H9 (cell line): ENCODE data around the gene WDR44. TPM values are rescaled to one million over a fixed set of nuclear protein-coding genes. Genes with fewer than 3 reads are reported as not detected.
A peak's percentile ranks its signal among the peaks of the same experiment; 100 is the strongest.

Source experiments
- DNase-seq: peaks from one replicate; pipeline ENCODE4 v3.0.0-alpha.2; 2017
- H2AFZ ChIP-seq: one replicate; pipeline ENCODE4 v1.6.1; 2013; ENCODE audit warnings: mild to moderate bottlenecking, low read length, control low read depth, moderate library complexity
- H2AK5ac ChIP-seq: 2 replicates; pipeline ENCODE4 v1.6.1; 2013; ENCODE audit warnings: low read length, control low read depth, mixed read lengths; ENCODE audit not compliant: insufficient read length
- H2BK120ac ChIP-seq: one replicate; pipeline ENCODE4 v1.6.1; 2013; ENCODE audit warnings: low read depth, mild to moderate bottlenecking, low read length, control low read depth, inconsistent platforms; ENCODE audit not compliant: poor library complexity, severe bottlenecking
- H2BK12ac ChIP-seq: 2 replicates; pipeline ENCODE4 v1.6.1; 2013; ENCODE audit warnings: low read length, control low read depth, mixed read lengths, low read depth; ENCODE audit not compliant: insufficient read length
- H2BK15ac ChIP-seq: 2 replicates; pipeline ENCODE4 v1.6.1; 2013; ENCODE audit warnings: low read depth, low read length, control low read depth
- H2BK20ac ChIP-seq: one replicate; pipeline ENCODE4 v1.6.1; 2013; ENCODE audit warnings: low read depth, mild to moderate bottlenecking, low read length, control low read depth, inconsistent platforms; ENCODE audit not compliant: poor library complexity, severe bottlenecking
- H2BK5ac ChIP-seq: 2 replicates; pipeline ENCODE4 v1.6.1; 2013; ENCODE audit warnings: low read length, control low read depth, mixed read lengths; ENCODE audit not compliant: insufficient read length
- H3K14ac ChIP-seq: 2 replicates; pipeline ENCODE4 v1.6.1; 2013; ENCODE audit warnings: low read length, control low read depth; ENCODE audit not compliant: insufficient read depth
- H3K18ac ChIP-seq: 2 replicates; pipeline ENCODE4 v1.6.1; 2013; ENCODE audit warnings: low read depth, mild to moderate bottlenecking, mixed read lengths, low read length, control low read depth; ENCODE audit not compliant: insufficient read length
- H3K23ac ChIP-seq: 2 replicates; pipeline ENCODE4 v1.6.1; 2013; ENCODE audit warnings: low read length, control low read depth, mixed read lengths, low read depth; ENCODE audit not compliant: insufficient read length
- H3K23me2 ChIP-seq: 2 replicates; pipeline ENCODE4 v1.6.1; 2013; ENCODE audit warnings: low read depth, mild to moderate bottlenecking, mixed read lengths, low read length, control low read depth; ENCODE audit not compliant: insufficient read length, poor library complexity, severe bottlenecking
- H3K27ac ChIP-seq: 2 replicates; pipeline ENCODE4 v1.5.1; 2013; ENCODE audit warnings: low read length, control low read depth, mixed read lengths, low read depth; ENCODE audit not compliant: insufficient read length
- H3K27me3 ChIP-seq: 2 replicates; pipeline ENCODE4 v1.6.1; 2013; ENCODE audit warnings: low read length, control low read depth, inconsistent platforms; ENCODE audit not compliant: insufficient read depth
- H3K4ac ChIP-seq: 2 replicates; pipeline ENCODE4 v1.6.1; 2013; ENCODE audit warnings: low read depth, mild to moderate bottlenecking, control low read depth, inconsistent platforms, low read length, moderate library complexity
- H3K4me1 ChIP-seq: 2 replicates; pipeline ENCODE4 v1.6.1; 2013; ENCODE audit warnings: low read length, control low read depth, inconsistent platforms; ENCODE audit not compliant: insufficient read depth
- H3K4me2 ChIP-seq: 2 replicates; pipeline ENCODE4 v1.6.1; 2013; ENCODE audit warnings: low read length, control low read depth, mixed read lengths; ENCODE audit not compliant: insufficient read length, insufficient read depth
- H3K56ac ChIP-seq: 2 replicates; pipeline ENCODE4 v1.6.1; 2013; ENCODE audit warnings: low read depth, mild to moderate bottlenecking, mixed read lengths, low read length, control low read depth; ENCODE audit not compliant: insufficient read length
- H3K79me1 ChIP-seq: 2 replicates; pipeline ENCODE4 v1.6.1; 2013; ENCODE audit warnings: low read depth, mild to moderate bottlenecking, moderate library complexity, low read length, control low read depth, inconsistent platforms; ENCODE audit not compliant: insufficient read depth, poor library complexity, severe bottlenecking
- H3K79me2 ChIP-seq: 2 replicates; pipeline ENCODE4 v1.6.1; 2013; ENCODE audit warnings: low read length, control low read depth, inconsistent platforms; ENCODE audit not compliant: insufficient read depth
- H3K9ac ChIP-seq: 2 replicates; pipeline ENCODE4 v1.6.1; 2013; ENCODE audit warnings: low read length, control low read depth, mixed read lengths; ENCODE audit not compliant: insufficient read length; ENCODE audit errors: extremely low read depth
- H3K9me3 ChIP-seq: one replicate; pipeline ENCODE4 v1.6.1; 2013; ENCODE audit warnings: low read depth, low read length, inconsistent platforms; ENCODE audit not compliant: control insufficient read depth
- H3T11ph ChIP-seq: one replicate; pipeline ENCODE4 v1.6.1; 2013; ENCODE audit warnings: mild to moderate bottlenecking, low read length, control low read depth, inconsistent platforms
- H4K20me1 ChIP-seq: one replicate; pipeline ENCODE4 v1.6.1; 2013; ENCODE audit not compliant: control insufficient read depth, insufficient read length, insufficient read depth
- H4K5ac ChIP-seq: 2 replicates; pipeline ENCODE4 v1.6.1; 2013; ENCODE audit warnings: low read depth, mild to moderate bottlenecking, mixed read lengths, low read length, control low read depth; ENCODE audit not compliant: insufficient read length
- H4K8ac ChIP-seq: replicated peaks from 2 replicates; pipeline ENCODE4 v1.6.1; 2013; ENCODE audit warnings: low read length, control low read depth, mixed read lengths, low read depth; ENCODE audit not compliant: insufficient read length
- H4K91ac ChIP-seq: 2 replicates; pipeline ENCODE4 v1.6.1; 2013; ENCODE audit warnings: low read depth, mild to moderate bottlenecking, moderate library complexity, mixed read lengths, low read length, control low read depth; ENCODE audit not compliant: insufficient read length
- H3K27ac Mint-ChIP-seq, 3 experiments: 2 replicates in 2 of 3; 3 replicates in 1 of 3; pipeline ENCODE4 v1.8.0; 2020 to 2021; ENCODE audit warnings: mixed read lengths in 3 of 3, mild to moderate bottlenecking in 1 of 3, moderate library complexity in 1 of 3
- H3K27me3 Mint-ChIP-seq: 2 replicates; pipeline ENCODE4 v1.8.0; 2021; ENCODE audit warnings: low read depth, mild to moderate bottlenecking, moderate library complexity, mixed read lengths
- H3K36me3 Mint-ChIP-seq, 3 experiments: 2 replicates in 2 of 3; 3 replicates in 1 of 3; pipeline ENCODE4 v1.8.0; 2020 to 2021; ENCODE audit warnings: low read depth in 3 of 3, mixed read lengths in 3 of 3; ENCODE audit not compliant: insufficient read depth in 1 of 3
- H3K4me1 Mint-ChIP-seq, 2 experiments: 2 replicates each; pipeline ENCODE4 v1.8.0; 2020; ENCODE audit warnings: mixed read lengths in 2 of 2
- H3K4me3 Mint-ChIP-seq, 2 experiments: 2 replicates in 1 of 2; 3 replicates in 1 of 2; pipeline ENCODE4 v1.8.0; 2020 to 2021; ENCODE audit warnings: mild to moderate bottlenecking in 2 of 2, mixed read lengths in 2 of 2, moderate library complexity in 1 of 2
- H3K9me3 Mint-ChIP-seq, 2 experiments: 2 replicates in 1 of 2; 3 replicates in 1 of 2; pipeline ENCODE4 v1.8.0; 2020; ENCODE audit warnings: mild to moderate bottlenecking in 2 of 2, mixed read lengths in 2 of 2, moderate library complexity in 1 of 2
- CTCF ChIP-seq: fragments of 200-600 bp; sonication (generic); conservative IDR thresholded peaks from 3 replicates; pipeline ENCODE4 v1.8.0; 2021; ENCODE audit warnings: antibody characterized with exemption, mild to moderate bottlenecking
- WGBS: extraction: QIAGEN DNeasy Blood & Tissue Kit; methylation state at CpG from one replicate; pipeline ENCODE4 v1.1.7; 2013; ENCODE audit warnings: missing lambda C conversion rate, low lambda C conversion rate, mixed read lengths; ENCODE audit not compliant: insufficient read length; ENCODE audit errors: extremely low coverage; 5-methylcytosine and 5-hydroxymethylcytosine counted together
- microRNA-seq: library from miRNA; unstranded; fragments of <30 nt; microRNA quantifications from one replicate; pipeline ENCODE4, GENCODE V29; 2020; ENCODE audit warnings: borderline microRNAs expressed
- total RNA-seq: library from RNA; stranded (reverse); gene quantifications from 2 replicates; pipeline ENCODE4 v1.2.1, GENCODE V29; 2021

WDR44 gene
- total RNA-seq, 1 experiment from 2014 or later: 29.6 TPM

- H4K8ac ChIP-seq: no peak overlapping the region
- no peak overlapping the region for H2BK15ac ChIP-seq
- H2BK20ac ChIP-seq: no peak overlapping the region
- no peak overlapping the region for H2BK5ac ChIP-seq
- H3K79me1 ChIP-seq: no peaks in the 10 kb centered on the region
- H3K4me2 ChIP-seq: peak overlapping the region; percentile 36
- H3K18ac ChIP-seq: no peak overlapping the region
- H4K5ac ChIP-seq: no peak overlapping the region
- H3K4ac ChIP-seq: no peak overlapping the region
- H3K56ac ChIP-seq: no peak overlapping the region
- H3K27ac Mint-ChIP-seq: peak overlapping the region in 1 of 3 experiments; percentile 70; a peak in 3 of 7 replicates
- H2BK120ac ChIP-seq: no peak overlapping the region
- no peak for TF ChIP-seq CTCF
- H3K23me2 ChIP-seq: peaks cover 9% of the 10 kb centered on the region
- peaks cover 2 to 11% (median 2%) of the 10 kb centered on the region in 3 experiments; a peak in 5 of 7 replicates for H3K36me3 Mint-ChIP-seq
- peaks cover 9 to 55% of the 10 kb centered on the region in 2 experiments; a peak in 4 of 5 replicates for H3K9me3 Mint-ChIP-seq
- peak overlapping the region; percentile 13 to 37; a peak in 4 of 5 replicates for H3K4me3 Mint-ChIP-seq
- no peak overlapping the region for H3K14ac ChIP-seq
- no peak overlapping the region for H3K9ac ChIP-seq
- H4K91ac ChIP-seq: no peak overlapping the region
- H3K27me3 Mint-ChIP-seq: peaks cover 30% of the 10 kb centered on the region
- H3T11ph ChIP-seq: no peak overlapping the region
- peaks cover 6% of the 10 kb centered on the region; the same call in 1 of the 2 replicates for H3K27me3 ChIP-seq
- H4K20me1 ChIP-seq: no peaks in the 10 kb centered on the region
- no peak overlapping the region for H2AFZ ChIP-seq
- peak; percentile 38 for DNase-seq
- no CpG with 5 or more reads among the region's 15 CpGs for WGBS
- H3K27ac ChIP-seq: no peak overlapping the region
- no peak overlapping the region for H2AK5ac ChIP-seq
- no peaks in the 10 kb centered on the region for H3K79me2 ChIP-seq
- H3K9me3 ChIP-seq: peaks cover 17% of the 10 kb centered on the region
- peaks cover 22 to 37% of the 10 kb centered on the region in 2 experiments for H3K4me1 Mint-ChIP-seq
- H3K4me1 ChIP-seq: peaks cover 2% of the 10 kb centered on the region; the same call in 1 of the 2 replicates
- H2BK12ac ChIP-seq: no peak overlapping the region
- no peak overlapping the region for H3K23ac ChIP-seq
These were observed 153.4 kb downstream of the WDR44 start for GRCh38 chrX:118499295-118499694.

Small RNAs within 50 kb of the gene (microRNA-seq; reads per million reads assigned to microRNA genes)
- 7.2 reads per million, percentile 41 among the genes with 10 or more reads in this experiment for gene MIR1277

Other genes with a start within 250 kb of the WDR44 start
- gene KLHL13, start 229.3 kb upstream of the WDR44 start, total RNA-seq: 4.0 and 4.1 TPM in 2 replicates
- 6.2 and 6.5 TPM in 2 replicates for gene DOCK11, start 149.7 kb downstream of the WDR44 start, total RNA-seq